Stomach (tissue), 4 donors: ENCODE measurements around the gene TMEM52.

Experiments
- CTCF ChIP-seq, 7 experiments: fragments of 450-650 bp in 4 of 7; fragments of 200-600 bp in 3 of 7; sonication (generic) in 3 of 7; IDR thresholded peaks; one replicate each; pipeline ENCODE4 v1.5.1; 2016 to 2019; ENCODE audit warnings: antibody characterized with exemption in 7 of 7, control low read depth in 2 of 7, mild to moderate bottlenecking in 1 of 7
- EP300 ChIP-seq: sonication (generic); formaldehyde crosslinking; IDR thresholded peaks from one replicate; pipeline ENCODE4 v1.6.1; 2017; ENCODE audit warnings: antibody characterized with exemption
- POLR2A ChIP-seq, 4 donors: fragments of 450-650 bp; IDR thresholded peaks; one replicate each; pipeline ENCODE4 v1.6.1; 2016; ENCODE audit warnings: antibody characterized with exemption in 4 of 4, control low read depth in 2 of 4, mild to moderate bottlenecking in 1 of 4, moderate library complexity in 1 of 4
- POLR2AphosphoS5 ChIP-seq, 3 donors: sonication (generic); formaldehyde crosslinking; IDR thresholded peaks; one replicate each; pipeline ENCODE4 v1.6.1; 2016; ENCODE audit warnings: antibody characterized with exemption in 3 of 3

DNA sequence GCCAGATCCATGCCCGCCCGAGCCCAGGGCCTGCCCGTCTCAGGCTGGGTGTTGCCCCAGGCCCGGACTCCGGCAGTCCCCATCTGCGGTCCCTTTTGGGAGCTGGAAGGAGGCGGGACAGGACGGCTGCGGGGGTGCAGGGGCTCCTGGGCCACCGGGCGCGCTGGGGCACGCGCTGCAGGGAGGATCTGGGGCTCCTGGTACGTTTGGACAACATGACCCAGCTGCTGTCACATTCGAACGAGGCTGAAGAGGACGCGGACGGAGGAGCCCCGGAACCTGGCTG lies 10.6 kb downstream of the TMEM52 start:
- no peak for TF ChIP-seq CTCF (IDR thresholded peaks at IDR 0.05)
- no peak for TF ChIP-seq POLR2A (IDR thresholded peaks at IDR 0.05)
- TF ChIP-seq POLR2AphosphoS5 (IDR thresholded peaks at IDR 0.05), result no peak
- no peak for TF ChIP-seq EP300
